Measurements from ENCODE around the gene ADAM17. TPM values are rescaled to one million over a fixed set of nuclear protein-coding genes. Genes with fewer than 3 reads are reported as not detected.
"Not testable (repeated sequence)": the region's sequence is repeated elsewhere in the genome, so short reads cannot be mapped to it uniquely, and the experiment has no call there.

The ADAM17 gene
- total RNA-seq, 1 donor from 2014 or later, result 61.3 TPM

GRCh38 chr2:9517118-9517782 is 38.4 kb downstream of the ADAM17 start:
- TF ChIP-seq CTCF (IDR thresholded peaks at IDR 0.05; ENCODE audit: insufficient read depth, low read length, poor library complexity, severe bottlenecking), result no peak
- H3K4me3 ChIP-seq (ENCODE audit: low read depth, low read length), result no peak overlapping the region
- H3K27me3 ChIP-seq (ENCODE audit: control insufficient read depth, insufficient read depth, low read length), result no peaks in the 10 kb centered on the region
- no peaks in the 10 kb centered on the region for H3K36me3 ChIP-seq (ENCODE audit: control insufficient read depth, insufficient read depth, low read length)
- no peak for DNase-seq (ENCODE audit: low read depth)

- H3K27me3 ChIP-seq (ENCODE audit: control insufficient read depth, insufficient read depth, low read length); H3K4me3 ChIP-seq (ENCODE audit: low read depth, low read length); DNase-seq (ENCODE audit: low read depth); H3K36me3 ChIP-seq (ENCODE audit: control insufficient read depth, insufficient read depth, low read length): not testable (repeated sequence)
These were observed 41.7 kb downstream of the ADAM17 start for GRCh38 chr2:9513946-9514345.

GRCh38 chr2:9508931-9509330 is 46.7 kb downstream of the ADAM17 start:
- Histone ChIP-seq H3K36me3 (ENCODE audit: control insufficient read depth, insufficient read depth, low read length) (peaks cover 1% of the 10 kb centered on the region), H3K4me3 (ENCODE audit: low read depth, low read length) (no peak overlapping the region), H3K27me3 (ENCODE audit: control insufficient read depth, insufficient read depth, low read length) (no peaks in the 10 kb centered on the region)
- no peak for DNase-seq (ENCODE audit: low read depth)
- TF ChIP-seq CTCF (IDR thresholded peaks at IDR 0.05; ENCODE audit: insufficient read depth, low read length, poor library complexity, severe bottlenecking), result no peak

GRCh38 chr2:9498210-9498609 is 57.4 kb downstream of the ADAM17 start:
- TF ChIP-seq CTCF (IDR thresholded peaks at IDR 0.05; ENCODE audit: insufficient read depth, low read length, poor library complexity, severe bottlenecking), result no peak
- Histone ChIP-seq H3K27me3 (ENCODE audit: control insufficient read depth, insufficient read depth, low read length) (no peaks in the 10 kb centered on the region), H3K4me3 (ENCODE audit: low read depth, low read length) (no peak overlapping the region), H3K36me3 (ENCODE audit: control insufficient read depth, insufficient read depth, low read length) (peaks cover 6% of the 10 kb centered on the region)
- no peak for DNase-seq (ENCODE audit: low read depth)

GRCh38 chr2:9497017-9497416 is 58.6 kb downstream of the ADAM17 start:
- Histone ChIP-seq H3K4me3 (ENCODE audit: low read depth, low read length) (no peak overlapping the region), H3K36me3 (ENCODE audit: control insufficient read depth, insufficient read depth, low read length) (peaks cover 6% of the 10 kb centered on the region), H3K27me3 (ENCODE audit: control insufficient read depth, insufficient read depth, low read length) (no peaks in the 10 kb centered on the region)
- no peak for DNase-seq (ENCODE audit: low read depth)
- no peak for TF ChIP-seq CTCF (IDR thresholded peaks at IDR 0.05; ENCODE audit: insufficient read depth, low read length, poor library complexity, severe bottlenecking)

- Histone ChIP-seq H3K4me3 (ENCODE audit: low read depth, low read length) (no peak overlapping the region), H3K27me3 (ENCODE audit: control insufficient read depth, insufficient read depth, low read length) (no peaks in the 10 kb centered on the region), H3K36me3 (ENCODE audit: control insufficient read depth, insufficient read depth, low read length) (peaks cover 10% of the 10 kb centered on the region)
- DNase-seq (ENCODE audit: low read depth), result no peak
- TF ChIP-seq CTCF (IDR thresholded peaks at IDR 0.05; ENCODE audit: insufficient read depth, low read length, poor library complexity, severe bottlenecking), result no peak
These were observed 61.5 kb downstream of the ADAM17 start for GRCh38 chr2:9494081-9494480.
